MM.1S (cell line): Measurements from ENCODE around the gene FKBP2.

Experiments used
- CTCF ChIP-seq: fragments of 300-600 bp; sonication (generic); IDR thresholded peaks from 2 replicates; pipeline ENCODE4 v1.5.1; 2016; ENCODE audit warnings: antibody characterized with exemption, low read length, mixed read lengths
- EZH2 ChIP-seq: fragments of 300-600 bp; sonication (generic); optimal IDR thresholded peaks from 2 replicates; pipeline ENCODE3; 2017; ENCODE audit warnings: low read depth, mild to moderate bottlenecking, antibody characterized with exemption, low read length, mixed read lengths
- EZH2phosphoT487 ChIP-seq: fragments of 300-600 bp; sonication (generic); IDR thresholded peaks from 2 replicates; pipeline ENCODE4 v1.6.1; 2018; ENCODE audit warnings: antibody characterized with exemption, low read length

- TF ChIP-seq CTCF (no peak), EZH2 (no peak), EZH2phosphoT487 (no peak)
These were observed 5.1 kb downstream of the FKBP2 start for GRCh38 chr11:64245797-64246620.
